RWPE1 (cell line): ENCODE measurements around the gene PLCB4.

Experiments used
- CTCF ChIA-PET: fragments of 350-600 bp; sonication (Branson Sonifier 250); formaldehyde crosslinking; extraction: SDS; loops from one replicate; lab custom pipeline; 2021; lab: Yijun Ruan, JAX
- POLR2A ChIA-PET: fragments of 400-600 bp; formaldehyde crosslinking; extraction: SDS; loops from one replicate; lab custom pipeline; 2020; ENCODE audit warnings: antibody characterized with exemption; ENCODE audit not compliant: low non-redundant PET; lab: Yijun Ruan, JAX
- DNase-seq: peaks from one replicate; pipeline ENCODE4 v3.0.0; 2012; ENCODE audit warnings: low spot score
- H3K27ac ChIP-seq: fragments of 450-650 bp; 2 replicates; pipeline ENCODE4 v1.5.1; 2017
- TF ChIP-seq, protein P1 (sequence below): fragments of 450-650 bp; conservative IDR thresholded peaks from 2 replicates; pipeline ENCODE4 v1.5.1; 2017; ENCODE audit warnings: low read depth, mild to moderate bottlenecking

The PLCB4 gene

DNA sequence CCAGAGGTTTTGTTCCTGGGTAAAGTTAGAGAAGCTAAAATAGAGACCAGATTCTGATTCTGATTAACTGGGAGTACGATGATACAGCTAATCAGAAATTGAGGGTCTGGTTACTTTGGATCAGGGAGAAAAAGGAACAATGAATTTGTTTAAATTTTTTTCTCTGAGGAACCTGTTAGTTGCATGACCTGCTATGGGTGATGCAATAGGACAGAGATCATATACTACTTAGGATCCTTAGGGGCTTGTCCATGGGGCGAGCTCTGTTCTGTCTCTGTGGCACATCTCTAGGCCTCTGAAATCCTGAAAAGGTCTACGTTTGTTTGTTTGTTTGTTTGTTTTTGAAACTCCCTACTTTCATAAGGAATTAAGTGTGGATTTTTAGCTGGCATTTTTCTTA lies 279.4 kb downstream of the PLCB4 start:
- H3K27ac ChIP-seq, result no peak overlapping the region
- POLR2A ChIA-PET, result no interaction called here
- TF ChIP-seq, protein P1, sequence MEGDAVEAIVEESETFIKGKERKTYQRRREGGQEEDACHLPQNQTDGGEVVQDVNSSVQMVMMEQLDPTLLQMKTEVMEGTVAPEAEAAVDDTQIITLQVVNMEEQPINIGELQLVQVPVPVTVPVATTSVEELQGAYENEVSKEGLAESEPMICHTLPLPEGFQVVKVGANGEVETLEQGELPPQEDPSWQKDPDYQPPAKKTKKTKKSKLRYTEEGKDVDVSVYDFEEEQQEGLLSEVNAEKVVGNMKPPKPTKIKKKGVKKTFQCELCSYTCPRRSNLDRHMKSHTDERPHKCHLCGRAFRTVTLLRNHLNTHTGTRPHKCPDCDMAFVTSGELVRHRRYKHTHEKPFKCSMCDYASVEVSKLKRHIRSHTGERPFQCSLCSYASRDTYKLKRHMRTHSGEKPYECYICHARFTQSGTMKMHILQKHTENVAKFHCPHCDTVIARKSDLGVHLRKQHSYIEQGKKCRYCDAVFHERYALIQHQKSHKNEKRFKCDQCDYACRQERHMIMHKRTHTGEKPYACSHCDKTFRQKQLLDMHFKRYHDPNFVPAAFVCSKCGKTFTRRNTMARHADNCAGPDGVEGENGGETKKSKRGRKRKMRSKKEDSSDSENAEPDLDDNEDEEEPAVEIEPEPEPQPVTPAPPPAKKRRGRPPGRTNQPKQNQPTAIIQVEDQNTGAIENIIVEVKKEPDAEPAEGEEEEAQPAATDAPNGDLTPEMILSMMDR, result no peak
- no peak for DNase-seq
- CTCF ChIA-PET, result interaction anchor here (0.7 kb wide), 1 partner anchor 604 kb away, joined by 3 read pairs; no protein-coding TSS in a partner anchor

DNA sequence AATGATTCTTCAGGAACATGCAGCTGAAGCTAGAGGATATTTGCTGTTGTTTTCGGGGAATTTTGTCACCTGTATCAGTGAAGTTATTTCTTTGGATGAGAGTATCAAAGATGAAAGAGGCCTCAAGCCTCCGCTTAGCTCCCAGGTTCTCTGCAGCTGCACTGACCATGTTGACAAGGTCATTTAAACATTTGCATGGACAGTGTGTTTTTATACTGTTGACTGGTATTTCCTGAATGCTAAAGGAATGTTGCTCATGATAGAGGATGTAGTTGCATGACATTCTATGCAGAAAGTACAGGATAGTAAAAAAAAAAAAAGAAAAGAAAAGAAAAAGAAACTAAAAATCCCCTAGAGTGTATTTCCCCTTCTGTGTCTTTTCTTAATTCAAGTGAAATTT lies 279.9 kb downstream of the PLCB4 start:
- ChIA-PET CTCF (no interaction called here), POLR2A (no interaction called here)
- TF ChIP-seq, protein P1, result no peak
- no peak for DNase-seq
- H3K27ac ChIP-seq, result no peak overlapping the region

DNA sequence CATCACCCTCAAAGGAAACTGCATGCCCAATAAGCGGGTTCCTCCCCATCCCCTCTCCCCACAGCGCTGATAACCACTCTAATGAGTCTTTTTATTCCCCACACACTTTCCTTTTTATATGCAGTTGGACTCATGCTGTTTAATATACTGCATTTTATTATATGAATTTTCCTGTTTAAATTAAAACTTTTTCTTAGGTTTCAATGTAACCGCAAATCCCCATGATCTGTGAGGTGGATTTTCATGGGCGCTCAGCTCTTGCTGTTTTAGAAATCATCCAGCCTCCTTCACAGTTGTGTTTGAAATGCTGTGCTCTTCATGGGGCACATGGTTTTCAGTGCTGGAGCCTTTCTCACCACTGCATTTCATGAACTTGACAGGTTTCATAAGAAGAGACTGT lies 280.4 kb downstream of the PLCB4 start:
- TF ChIP-seq, protein P1, result no peak
- CTCF ChIA-PET, result interaction anchor here (0.6 kb wide), 1 partner anchor 345 kb away, joined by 3 read pairs; no protein-coding TSS in a partner anchor
- no peak overlapping the region for H3K27ac ChIP-seq
- POLR2A ChIA-PET, result no interaction called here
- DNase-seq, result no peak

DNA sequence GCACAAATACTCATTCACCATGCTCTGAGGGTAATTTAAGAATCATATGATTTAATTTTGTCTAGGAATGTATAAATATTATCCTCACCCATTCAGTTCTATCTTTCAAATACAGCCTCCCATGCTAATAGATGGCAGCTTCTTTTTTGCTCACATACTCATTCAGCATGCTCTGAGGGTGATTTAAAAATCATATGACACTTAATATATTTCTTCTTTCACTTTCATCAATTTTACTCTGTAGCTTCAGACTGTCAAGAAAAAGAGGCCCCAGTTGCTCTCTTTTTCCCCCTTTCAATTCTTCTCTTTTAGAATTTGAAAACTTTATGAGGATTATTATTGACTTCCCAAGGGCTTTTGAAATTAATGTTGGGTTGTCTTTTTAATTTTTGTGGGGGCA lies 283.9 kb downstream of the PLCB4 start:
- H3K27ac ChIP-seq, result no peak overlapping the region
- DNase-seq, result no peak
- POLR2A ChIA-PET, result no interaction called here
- CTCF ChIA-PET, result interaction anchor here (0.7 to 0.9 kb wide), 2 partner anchors 14 to 593 kb away, joined by 3 read pairs; no protein-coding TSS in a partner anchor
- TF ChIP-seq, protein P1, result no peak

DNA sequence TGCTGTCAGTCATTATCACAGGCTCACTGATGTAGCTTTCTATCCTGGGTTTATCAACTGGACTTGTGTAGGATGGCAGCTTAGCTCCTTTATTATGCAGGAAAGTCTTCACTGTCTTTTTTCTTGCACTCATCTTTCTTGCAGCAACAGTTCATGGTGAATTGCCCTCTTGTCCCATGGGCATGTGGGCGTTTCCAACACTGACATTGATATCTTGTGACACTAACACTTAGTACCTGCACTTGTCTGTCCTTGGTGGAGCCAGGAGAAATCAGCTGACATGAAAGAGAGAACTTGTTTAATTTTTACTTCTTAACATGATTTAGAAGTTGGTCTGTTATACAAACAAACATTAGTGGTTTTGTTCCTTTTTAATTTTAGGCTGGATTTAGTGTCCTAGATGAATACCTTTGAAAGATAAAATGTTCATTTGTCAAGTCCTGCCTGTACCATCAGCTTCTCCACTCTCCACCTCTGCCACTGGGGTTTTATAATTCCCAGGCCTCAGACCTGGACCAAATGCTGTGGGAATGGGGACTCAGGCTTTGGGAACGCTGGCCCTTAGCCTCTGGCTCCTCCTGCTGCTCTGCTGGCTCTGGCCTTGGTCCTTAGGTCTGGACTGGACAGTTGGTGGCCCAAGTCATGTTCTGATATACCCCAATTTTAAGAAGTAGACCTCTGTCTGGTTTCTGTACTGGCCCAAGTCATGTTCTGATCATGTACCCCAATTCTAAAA lies 284.5 kb downstream of the PLCB4 start:
- DNase-seq, result no peak
- TF ChIP-seq, protein P1, result no peak
- CTCF ChIA-PET, result interaction anchor here (0.6 to 0.9 kb wide), 3 partner anchors 8 to 593 kb away, joined by 3 read pairs; no protein-coding TSS in a partner anchor
- no peak overlapping the region for H3K27ac ChIP-seq
- POLR2A ChIA-PET, result no interaction called here

DNA sequence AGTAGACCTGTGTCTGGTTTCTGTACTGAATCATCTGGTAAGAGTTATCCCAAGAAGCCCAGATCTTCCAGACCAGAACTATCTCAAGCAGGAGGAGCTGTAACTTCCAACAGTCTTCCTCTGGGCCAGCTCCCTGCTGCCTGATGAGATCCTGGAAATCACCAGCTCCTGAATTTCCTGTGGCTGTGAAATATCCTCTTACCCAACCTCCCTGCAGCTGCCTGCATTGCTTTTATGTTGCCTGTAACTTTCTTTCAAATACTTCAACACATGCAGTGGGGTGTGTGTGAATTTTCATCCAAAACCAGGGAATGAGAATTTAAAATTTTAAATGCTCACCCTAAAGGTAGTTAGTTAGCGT lies 285.0 kb downstream of the PLCB4 start:
- ChIA-PET CTCF (interaction anchor here (0.6 kb wide), 1 partner anchor 9 kb away, joined by 3 read pairs; no protein-coding TSS in a partner anchor), POLR2A (no interaction called here)
- H3K27ac ChIP-seq, result no peak overlapping the region
- TF ChIP-seq, protein P1, result no peak
- DNase-seq, result no peak
